ENCODE data around the gene MTTP.

DNA sequence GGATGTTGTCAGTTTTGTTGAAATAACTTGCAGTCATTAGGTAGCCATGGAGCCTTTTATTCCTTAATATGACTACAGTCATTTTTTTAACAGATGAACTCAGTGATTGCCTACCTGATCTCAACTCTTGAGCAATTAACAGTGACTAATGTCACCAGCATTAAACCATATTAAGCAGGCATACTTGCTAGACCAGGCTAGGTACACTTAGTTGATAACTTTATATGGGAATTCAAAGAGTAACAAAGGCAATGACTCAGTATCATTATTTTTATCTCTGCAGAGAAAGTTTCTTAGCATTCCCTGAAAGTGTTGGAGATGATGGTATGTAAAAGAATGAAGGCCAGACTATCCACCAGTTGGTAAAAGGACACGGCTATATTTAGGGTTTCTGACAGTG is 83.2 kb downstream of the MTTP start, which contains the start of gene C4orf54:
- TF ChIP-seq CTCF (IDR thresholded peaks at IDR 0.05): no peak
- no peak for TF ChIP-seq ZFX (IDR thresholded peaks at IDR 0.05; ENCODE audit: borderline replicate concordance)
